HG03342 (cell line): ENCODE results near the gene RASGRP2.

Source experiments
- ATAC-seq: cut with Tn5 transposase; IDR thresholded peaks from one replicate; pipeline ENCODE4 v1.9.1; 2021; ENCODE audit warnings: mild to moderate bottlenecking, moderate library complexity; ENCODE audit not compliant: unreplicated experiment

The RASGRP2 gene

GRCh38 chr11:64720640-64721358 lies 23.1 kb downstream of the RASGRP2 start:
- no peak for ATAC-seq

- no peak for ATAC-seq
Observed at GRCh38 chr11:64720167-64720566, 23.8 kb downstream of the RASGRP2 start.

GRCh38 chr11:64719406-64719805 lies 24.5 kb downstream of the RASGRP2 start:
- no peak for ATAC-seq

- no peak for ATAC-seq
Observed at GRCh38 chr11:64718780-64719124, 25.2 kb downstream of the RASGRP2 start.

- ATAC-seq = no peak
Observed at GRCh38 chr11:64718084-64718779, 25.7 kb downstream of the RASGRP2 start.

GRCh38 chr11:64717268-64717578 lies 26.7 kb downstream of the RASGRP2 start:
- no peak for ATAC-seq

- no peak for ATAC-seq
Observed at GRCh38 chr11:64716473-64717267, 27.3 kb downstream of the RASGRP2 start.

GRCh38 chr11:64715756-64716472 lies 28.0 kb downstream of the RASGRP2 start:
- no peak for ATAC-seq

GRCh38 chr11:64715110-64715509 lies 28.8 kb downstream of the RASGRP2 start:
- ATAC-seq = no peak

- no peak for ATAC-seq
Observed at GRCh38 chr11:64714666-64715065, 29.3 kb downstream of the RASGRP2 start.

- ATAC-seq = no peak
Observed at GRCh38 chr11:64713781-64714363, 30.1 kb downstream of the RASGRP2 start.

GRCh38 chr11:64713016-64713707 lies 30.8 kb downstream of the RASGRP2 start:
- ATAC-seq = no peak

- no peak for ATAC-seq
Observed at GRCh38 chr11:64712430-64713015, 31.4 kb downstream of the RASGRP2 start.

- ATAC-seq = no peak
Observed at GRCh38 chr11:64711956-64712362, 32.0 kb downstream of the RASGRP2 start.

GRCh38 chr11:64711138-64711955 lies 32.6 kb downstream of the RASGRP2 start:
- no peak for ATAC-seq

GRCh38 chr11:64710418-64711137 lies 33.4 kb downstream of the RASGRP2 start:
- no peak for ATAC-seq

- no peak for ATAC-seq
Observed at GRCh38 chr11:64705501-64705900, 38.4 kb downstream of the RASGRP2 start.

GRCh38 chr11:64703048-64703447 lies 40.9 kb downstream of the RASGRP2 start:
- no peak for ATAC-seq
